Measurements from ENCODE around the gene ATE1. TPM values are rescaled to one million over a fixed set of nuclear protein-coding genes. Genes with fewer than 3 reads are reported as not detected.
"Not testable (repeated sequence)": the region's sequence is repeated elsewhere in the genome, so short reads cannot be mapped to it uniquely, and the experiment has no call there.

The ATE1 gene
- total RNA-seq, 1 experiment from 2014 or later: 18.7 TPM

DNA sequence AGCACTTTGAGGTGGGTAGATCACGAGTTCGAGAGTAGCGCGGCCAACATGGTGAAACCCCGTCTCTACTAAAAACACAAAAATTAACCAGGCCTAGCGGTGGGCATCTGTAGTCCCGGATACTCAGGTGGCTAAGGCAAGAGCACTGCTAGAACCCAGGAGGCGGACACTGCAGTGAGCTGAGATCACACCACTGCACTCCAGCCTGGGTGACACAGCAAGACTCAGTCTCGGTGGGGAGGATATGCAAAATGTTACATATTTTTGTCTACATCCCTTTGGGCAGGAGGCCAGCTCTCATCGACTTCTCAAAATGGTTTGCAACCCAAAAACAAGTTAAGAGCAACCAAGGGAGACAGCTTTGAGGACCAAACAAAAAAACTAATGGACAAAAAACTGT is 8.2 kb downstream of the ATE1 start:
- no TSS peak for BruUV-seq (replicated peaks)
- Mint-ChIP-seq H3K4me3 (ENCODE audit: low read depth, unreplicated experiment) (no peak overlapping the region), H3K27ac (ENCODE audit: unreplicated experiment) (no peak overlapping the region), H3K36me3 (ENCODE audit: insufficient read depth, unreplicated experiment) (peaks cover 11% of the 10 kb centered on the region), H3K4me1 (ENCODE audit: low read depth, unreplicated experiment) (no peaks in the 10 kb centered on the region), H3K9me3 (ENCODE audit: low read depth, unreplicated experiment) (no peaks in the 10 kb centered on the region), H3K27me3 (ENCODE audit: unreplicated experiment) (no peaks in the 10 kb centered on the region)
- TF ChIP-seq, protein P1, sequence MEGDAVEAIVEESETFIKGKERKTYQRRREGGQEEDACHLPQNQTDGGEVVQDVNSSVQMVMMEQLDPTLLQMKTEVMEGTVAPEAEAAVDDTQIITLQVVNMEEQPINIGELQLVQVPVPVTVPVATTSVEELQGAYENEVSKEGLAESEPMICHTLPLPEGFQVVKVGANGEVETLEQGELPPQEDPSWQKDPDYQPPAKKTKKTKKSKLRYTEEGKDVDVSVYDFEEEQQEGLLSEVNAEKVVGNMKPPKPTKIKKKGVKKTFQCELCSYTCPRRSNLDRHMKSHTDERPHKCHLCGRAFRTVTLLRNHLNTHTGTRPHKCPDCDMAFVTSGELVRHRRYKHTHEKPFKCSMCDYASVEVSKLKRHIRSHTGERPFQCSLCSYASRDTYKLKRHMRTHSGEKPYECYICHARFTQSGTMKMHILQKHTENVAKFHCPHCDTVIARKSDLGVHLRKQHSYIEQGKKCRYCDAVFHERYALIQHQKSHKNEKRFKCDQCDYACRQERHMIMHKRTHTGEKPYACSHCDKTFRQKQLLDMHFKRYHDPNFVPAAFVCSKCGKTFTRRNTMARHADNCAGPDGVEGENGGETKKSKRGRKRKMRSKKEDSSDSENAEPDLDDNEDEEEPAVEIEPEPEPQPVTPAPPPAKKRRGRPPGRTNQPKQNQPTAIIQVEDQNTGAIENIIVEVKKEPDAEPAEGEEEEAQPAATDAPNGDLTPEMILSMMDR (IDR thresholded peaks at IDR 0.05; ENCODE audit: unreplicated experiment): no peak
- intact Hi-C loops (cut with micrococcal nuclease; ENCODE audit: unreplicated experiment): no loop called here
- no peak for DNase-seq
- CTCF ChIA-PET: no interaction called here

GRCh38 chr10:121918800-121919199 is 9.0 kb downstream of the ATE1 start:
- H3K9me3 Mint-ChIP-seq (ENCODE audit: low read depth, unreplicated experiment); H3K27me3 Mint-ChIP-seq (ENCODE audit: unreplicated experiment); BruUV-seq (replicated peaks); H3K4me3 Mint-ChIP-seq (ENCODE audit: low read depth, unreplicated experiment); CTCF ChIA-PET; DNase-seq; intact Hi-C loops (cut with micrococcal nuclease; ENCODE audit: unreplicated experiment); H3K27ac Mint-ChIP-seq (ENCODE audit: unreplicated experiment); H3K4me1 Mint-ChIP-seq (ENCODE audit: low read depth, unreplicated experiment): not testable (repeated sequence)
- peaks cover 11% of the 10 kb centered on the region for H3K36me3 Mint-ChIP-seq (ENCODE audit: insufficient read depth, unreplicated experiment)

DNA sequence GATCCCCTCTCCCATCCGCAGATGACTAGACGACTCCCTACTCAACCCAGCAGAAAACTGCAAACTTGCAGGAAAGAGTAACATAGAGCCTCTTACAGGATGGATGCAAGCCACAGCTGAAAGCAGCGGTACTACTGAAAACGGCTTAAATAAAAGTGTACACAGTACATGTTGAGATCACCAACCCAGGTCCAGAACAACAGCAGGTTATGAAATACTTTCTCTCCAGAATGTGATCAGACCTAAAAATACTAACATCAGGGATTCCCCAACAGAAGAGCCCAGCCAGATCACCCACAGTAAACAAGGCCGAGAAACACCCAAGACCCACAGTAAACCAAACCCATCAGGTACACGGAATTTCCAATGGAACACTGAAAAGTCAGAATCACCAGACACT is 13.2 kb downstream of the ATE1 start:
- H3K36me3 Mint-ChIP-seq (ENCODE audit: insufficient read depth, unreplicated experiment): no peaks in the 10 kb centered on the region
- no peaks in the 10 kb centered on the region for H3K27me3 Mint-ChIP-seq (ENCODE audit: unreplicated experiment)
- H3K4me3 Mint-ChIP-seq (ENCODE audit: low read depth, unreplicated experiment): no peak overlapping the region
- no peaks in the 10 kb centered on the region for H3K4me1 Mint-ChIP-seq (ENCODE audit: low read depth, unreplicated experiment)
- BruUV-seq (replicated peaks): no TSS peak
- H3K9me3 Mint-ChIP-seq (ENCODE audit: low read depth, unreplicated experiment): no peaks in the 10 kb centered on the region
- TF ChIP-seq, protein P1 (IDR thresholded peaks at IDR 0.05; ENCODE audit: unreplicated experiment): no peak
- H3K27ac Mint-ChIP-seq (ENCODE audit: unreplicated experiment): no peak overlapping the region
- DNase-seq: no peak
- intact Hi-C loops (cut with micrococcal nuclease; ENCODE audit: unreplicated experiment): no loop called here
- CTCF ChIA-PET: no interaction called here

- DNase-seq: no peak
- CTCF ChIA-PET: interaction anchor here (0.7 kb wide), 1 partner anchor 68 kb away, joined by 3 read pairs; no protein-coding TSS in a partner anchor
- no peaks in the 10 kb centered on the region for H3K27me3 Mint-ChIP-seq (ENCODE audit: unreplicated experiment)
- H3K4me3 Mint-ChIP-seq (ENCODE audit: low read depth, unreplicated experiment): no peak overlapping the region
- no TSS peak for BruUV-seq (replicated peaks)
- no peak overlapping the region for H3K27ac Mint-ChIP-seq (ENCODE audit: unreplicated experiment)
- intact Hi-C loops (cut with micrococcal nuclease; ENCODE audit: unreplicated experiment): no loop called here
- H3K36me3 Mint-ChIP-seq (ENCODE audit: insufficient read depth, unreplicated experiment): no peaks in the 10 kb centered on the region
- TF ChIP-seq, protein P1 (IDR thresholded peaks at IDR 0.05; ENCODE audit: unreplicated experiment): no peak
- no peaks in the 10 kb centered on the region for H3K4me1 Mint-ChIP-seq (ENCODE audit: low read depth, unreplicated experiment)
- H3K9me3 Mint-ChIP-seq (ENCODE audit: low read depth, unreplicated experiment): no peaks in the 10 kb centered on the region
These were observed 16.5 kb downstream of the ATE1 start for GRCh38 chr10:121911421-121911697.

DNA sequence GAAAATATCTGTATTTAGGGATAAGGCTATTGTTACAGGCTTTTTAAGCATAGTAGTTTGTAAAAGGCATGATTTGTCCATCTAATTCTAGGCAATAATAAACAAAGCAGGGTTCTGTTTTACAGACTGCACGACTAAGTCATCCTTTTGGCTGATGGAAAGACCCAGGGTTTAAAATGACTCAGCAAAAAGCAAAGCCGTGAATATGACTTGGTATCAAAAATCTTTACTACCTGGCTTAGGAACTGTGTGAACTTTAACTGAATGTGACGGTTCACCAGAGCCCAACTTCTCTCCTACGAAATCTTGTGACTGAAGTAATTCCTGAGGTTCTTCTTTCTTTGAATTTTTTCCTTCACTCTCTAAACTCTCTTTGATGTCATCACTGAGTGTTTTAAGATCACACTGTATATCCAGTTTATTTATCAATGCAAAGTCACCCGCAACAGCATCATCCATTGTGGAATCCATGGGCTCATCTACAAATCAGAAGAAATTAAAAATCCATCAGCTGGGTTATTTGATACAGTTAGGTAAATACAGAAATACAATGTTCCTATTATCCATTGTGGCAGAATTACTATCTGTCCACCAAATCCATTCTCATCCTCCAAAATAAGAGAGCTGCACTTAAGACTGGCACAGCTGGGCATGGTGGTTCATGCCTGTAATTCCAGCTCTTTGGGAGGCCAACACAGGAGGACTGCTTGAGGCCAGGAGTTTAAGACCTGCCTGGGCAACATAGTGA is 17.0 kb downstream of the ATE1 start:
- Mint-ChIP-seq H3K9me3 (ENCODE audit: low read depth, unreplicated experiment) (no peaks in the 10 kb centered on the region), H3K27ac (ENCODE audit: unreplicated experiment) (no peak overlapping the region), H3K27me3 (ENCODE audit: unreplicated experiment) (no peaks in the 10 kb centered on the region), H3K36me3 (ENCODE audit: insufficient read depth, unreplicated experiment) (no peaks in the 10 kb centered on the region), H3K4me3 (ENCODE audit: low read depth, unreplicated experiment) (no peak overlapping the region), H3K4me1 (ENCODE audit: low read depth, unreplicated experiment) (no peaks in the 10 kb centered on the region)
- BruUV-seq (replicated peaks): no TSS peak
- CTCF ChIA-PET: interaction anchor here (0.7 kb wide), 1 partner anchor 68 kb away, joined by 3 read pairs; no protein-coding TSS in a partner anchor
- DNase-seq: no peak
- TF ChIP-seq, protein P1 (IDR thresholded peaks at IDR 0.05; ENCODE audit: unreplicated experiment): no peak
- intact Hi-C loops (cut with micrococcal nuclease; ENCODE audit: unreplicated experiment): no loop called here

All from Calu3 (cell line).